Fibroblast of pulmonary artery (primary cell): ENCODE data around the gene PLLP.

Experiments
- DNase-seq: peaks from one replicate; pipeline ENCODE4 v3.0.0-alpha.2; 2010; ENCODE audit warnings: low read depth
- H3K4me3 ChIP-seq: replicated peaks from 2 replicates; pipeline ENCODE4 v1.5.1; 2011; ENCODE audit warnings: low read depth, mild to moderate bottlenecking, control low read depth, low read length, moderate library complexity
- CTCF ChIP-seq: IDR thresholded peaks from 2 replicates; pipeline ENCODE4 v1.5.1; 2011; ENCODE audit warnings: mild to moderate bottlenecking, control low read depth, low read length, inconsistent platforms; ENCODE audit errors: missing control alignments

The PLLP gene

GRCh38 chr16:57266531-57267260, 17.8 kb downstream of the PLLP start:
- TF ChIP-seq CTCF = no peak
- no peak for DNase-seq
- no peak overlapping the region for H3K4me3 ChIP-seq

GRCh38 chr16:57265850-57266530, 18.5 kb downstream of the PLLP start:
- peak; percentile 45 for DNase-seq
- no peak overlapping the region for H3K4me3 ChIP-seq
- no peak for TF ChIP-seq CTCF

- DNase-seq = no peak
- no peak for TF ChIP-seq CTCF
- H3K4me3 ChIP-seq = no peak overlapping the region
These were observed 19.5 kb downstream of the PLLP start for GRCh38 chr16:57264950-57265371.

- no peak for TF ChIP-seq CTCF
- DNase-seq = no peak
- no peak overlapping the region for H3K4me3 ChIP-seq
These were observed 20.1 kb downstream of the PLLP start for GRCh38 chr16:57264381-57264780.

- DNase-seq = no peak
- TF ChIP-seq CTCF = no peak
- H3K4me3 ChIP-seq = no peak overlapping the region
These were observed 20.7 kb downstream of the PLLP start for GRCh38 chr16:57263541-57264351.

- no peak for DNase-seq
- no peak overlapping the region for H3K4me3 ChIP-seq
- TF ChIP-seq CTCF = no peak
These were observed 21.5 kb downstream of the PLLP start for GRCh38 chr16:57262841-57263540.
